Measurements from ENCODE around the gene DNAJA1. TPM values are rescaled to one million over a fixed set of nuclear protein-coding genes. Genes with fewer than 3 reads are reported as not detected.
A peak's percentile ranks its signal among the peaks of the same experiment; 100 is the strongest.

The DNAJA1 gene
- total RNA-seq, 4 donors from 2014 or later = 34.5 to 50.0 (median 44.0) TPM

- DNase-seq (ENCODE audit: low spot score in 2 of 2) = peak in 1 of 2 donors; percentile 35
- no peak for TF ChIP-seq POLR2A (IDR thresholded peaks at IDR 0.05)
- TF ChIP-seq CTCF (IDR thresholded peaks at IDR 0.05) = no peak
- WGBS, 2 donors = 15% methylated on average over 28 to 33 of the region's 33 CpGs
Measured at GRCh38 chr9:33024126-33024965, 727 bp upstream of the DNAJA1 start.

GRCh38 chr9:33025572-33026342, 684 bp downstream of the DNAJA1 start:
- 1 to 3% methylated on average over 29 to 35 of the region's 36 CpGs for WGBS, 2 donors
- intact Hi-C loops (cut with DNase I; ENCODE audit: low total_unique reads) = no loop called here
- peak; percentile 51 to 91 for DNase-seq (ENCODE audit: low spot score in 2 of 2)
- H3K4me3 ChIP-seq (ENCODE audit: low read depth, poor library complexity, severe bottlenecking) = peak overlapping the region; percentile 96
- TF ChIP-seq POLR2A (IDR thresholded peaks at IDR 0.05) = no peak
- TF ChIP-seq CTCF (IDR thresholded peaks at IDR 0.05) = no peak

More at GRCh38 chr9:33024126-33024965, 727 bp upstream of the DNAJA1 start:
- intact Hi-C loops (cut with DNase I; ENCODE audit: low total_unique reads) = no loop called here
- H3K4me3 ChIP-seq (ENCODE audit: low read depth, poor library complexity, severe bottlenecking) = peak overlapping the region; percentile 61

DNA sequence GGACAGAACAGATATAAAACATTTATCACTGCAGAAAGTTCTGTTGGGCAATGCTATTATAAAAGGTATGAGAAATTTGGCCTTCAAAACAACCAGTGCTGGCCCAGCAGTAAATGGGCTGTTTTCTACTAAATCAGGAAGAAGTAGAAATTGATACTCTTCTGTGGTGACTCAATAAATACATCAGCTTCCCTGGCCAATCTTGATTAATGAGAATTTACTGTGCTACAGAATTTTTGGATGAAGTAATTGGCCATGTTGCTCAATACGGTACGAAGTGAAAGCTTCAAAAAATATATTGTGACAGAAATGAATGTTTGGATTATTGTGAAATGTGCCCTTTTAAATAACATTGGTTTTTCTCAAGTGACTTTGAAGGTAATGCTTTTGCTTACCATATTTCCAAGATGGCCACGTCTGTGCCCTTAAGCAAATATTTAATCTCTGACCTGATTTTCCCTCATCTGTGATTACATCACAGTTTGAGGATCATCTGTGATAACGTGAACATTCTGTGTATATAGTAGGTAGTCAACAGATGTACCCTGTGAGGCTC, 4.2 kb downstream of the DNAJA1 start:
- WGBS, 2 donors = 22 to 26% methylated on average over 4 of the region's 4 CpGs
- intact Hi-C loops (cut with DNase I; ENCODE audit: low total_unique reads) = no loop called here
- H3K4me3 ChIP-seq (ENCODE audit: low read depth, poor library complexity, severe bottlenecking) = no peak overlapping the region
- no peak for TF ChIP-seq CTCF (IDR thresholded peaks at IDR 0.05)
- no peak for DNase-seq (ENCODE audit: low spot score in 2 of 2)

DNA sequence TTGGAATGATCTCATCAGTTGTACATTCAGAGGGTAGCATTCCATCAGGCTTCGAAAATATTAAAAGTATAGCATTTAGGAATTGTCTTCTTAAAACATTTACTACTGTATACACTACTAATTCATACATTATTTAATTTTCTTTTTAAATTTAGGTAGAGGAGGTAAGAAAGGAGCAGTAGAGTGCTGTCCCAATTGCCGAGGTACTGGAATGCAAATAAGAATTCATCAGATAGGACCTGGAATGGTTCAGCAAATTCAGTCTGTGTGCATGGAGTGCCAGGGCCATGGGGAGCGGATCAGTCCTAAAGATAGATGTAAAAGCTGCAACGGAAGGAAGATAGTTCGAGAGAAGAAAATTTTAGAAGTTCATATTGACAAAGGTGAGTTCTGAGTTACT, 5.2 kb downstream of the DNAJA1 start:
- no peak overlapping the region for H3K4me3 ChIP-seq (ENCODE audit: low read depth, poor library complexity, severe bottlenecking)
- DNase-seq (ENCODE audit: low spot score in 2 of 2) = no peak

GRCh38 chr9:33032292-33032691, 7.2 kb downstream of the DNAJA1 start:
- H3K4me3 ChIP-seq (ENCODE audit: low read depth, poor library complexity, severe bottlenecking) = no peak overlapping the region
- WGBS, 2 donors = 66 to 78% methylated on average over 1 of the region's 1 CpG
- TF ChIP-seq POLR2A (IDR thresholded peaks at IDR 0.05) (no peak), CTCF (IDR thresholded peaks at IDR 0.05) (no peak)
- intact Hi-C loops (cut with DNase I; ENCODE audit: low total_unique reads) = no loop called here
- no peak for DNase-seq (ENCODE audit: low spot score in 2 of 2)

More for the DNA sequence above, 5.2 kb downstream of the DNAJA1 start:
- TF ChIP-seq CTCF (IDR thresholded peaks at IDR 0.05) (no peak), POLR2A (IDR thresholded peaks at IDR 0.05) (no peak)
- WGBS, 2 donors = 92 to 93% methylated on average over 5 of the region's 5 CpGs
- intact Hi-C loops (cut with DNase I; ENCODE audit: low total_unique reads) = no loop called here

All from lower leg skin (tissue), 4 donors.